Fibroblast of lung (primary cell): ENCODE measurements around the gene MICOS13. TPM values are rescaled to one million over a fixed set of nuclear protein-coding genes. Genes with fewer than 3 reads are reported as not detected.
"Not testable (repeated sequence)": the region's sequence is repeated elsewhere in the genome, so short reads cannot be mapped to it uniquely, and the experiment has no call there.

Experiments
- DNase-seq, 2 donors: peaks; one replicate each; pipeline versions ENCODE4 v3.0.0 to v3.0.0-alpha.2; 2010; ENCODE audit warnings: low read depth in 2 of 2
- H2AFZ ChIP-seq: 2 replicates; pipeline ENCODE4 v1.5.1; 2012; ENCODE audit warnings: low read length, control low read depth, inconsistent platforms
- H3K27ac ChIP-seq: 2 replicates; pipeline ENCODE4 v1.5.1; 2011; ENCODE audit warnings: low read length, control low read depth; ENCODE audit not compliant: insufficient read depth
- H3K27me3 ChIP-seq: 2 replicates; pipeline ENCODE4 v1.5.1; 2011; ENCODE audit warnings: mild to moderate bottlenecking, low read length; ENCODE audit not compliant: control insufficient read depth, insufficient read depth
- H3K36me3 ChIP-seq: 2 replicates; pipeline ENCODE4 v1.5.1; 2011; ENCODE audit warnings: low read length; ENCODE audit not compliant: control insufficient read depth, insufficient read depth
- H3K4me1 ChIP-seq: 2 replicates; pipeline ENCODE4 v1.5.1; 2011; ENCODE audit warnings: low read length; ENCODE audit not compliant: control insufficient read depth, insufficient read depth; ENCODE audit errors: extremely low read depth
- H3K4me2 ChIP-seq: 2 replicates; pipeline ENCODE4 v1.5.1; 2011; ENCODE audit warnings: low read length, control low read depth; ENCODE audit not compliant: insufficient read depth; ENCODE audit errors: extremely low read depth
- H3K4me3 ChIP-seq, 4 experiments: fragments of 200-600 bp in 1 of 4; sonication (generic) in 1 of 4; replicated peaks in 1 of 4; 2 replicates each; pipeline ENCODE4 v1.5.1; 2011 to 2016; ENCODE audit warnings: low read length in 4 of 4, low read depth in 3 of 4, mild to moderate bottlenecking in 3 of 4, control low read depth in 2 of 4, inconsistent platforms in 1 of 4, mixed read lengths in 1 of 4; ENCODE audit not compliant: insufficient read depth in 1 of 4; ENCODE audit errors: control extremely low read depth in 1 of 4
- H3K79me2 ChIP-seq: 2 replicates; pipeline ENCODE4 v1.5.1; 2012; ENCODE audit warnings: mild to moderate bottlenecking, low read length, inconsistent platforms; ENCODE audit not compliant: control insufficient read depth, insufficient read depth
- H3K9ac ChIP-seq: 2 replicates; pipeline ENCODE4 v1.5.1; 2011; ENCODE audit warnings: mild to moderate bottlenecking, low read length, control low read depth; ENCODE audit not compliant: insufficient read depth
- H3K9me3 ChIP-seq: 2 replicates; pipeline ENCODE4 v1.5.1; 2012; ENCODE audit warnings: low read depth, low read length; ENCODE audit not compliant: control insufficient read depth, insufficient read depth
- H4K20me1 ChIP-seq: 2 replicates; pipeline ENCODE4 v1.5.1; 2011; ENCODE audit warnings: low read length; ENCODE audit not compliant: control insufficient read depth, insufficient read depth; ENCODE audit errors: extremely low read depth
- CTCF ChIP-seq, 2 donors: IDR thresholded peaks in 1 of 2; conservative IDR thresholded peaks in 1 of 2; 1 replicate in 1 of 2; 2 replicates in 1 of 2; pipeline ENCODE4 v1.5.1; 2011 to 2012; ENCODE audit warnings: low read length in 2 of 2, control low read depth in 1 of 2, inconsistent platforms in 1 of 2, low read depth in 1 of 2, mild to moderate bottlenecking in 1 of 2
- EZH2 ChIP-seq: IDR thresholded peaks from 2 replicates; pipeline ENCODE4 v1.5.1; 2012; ENCODE audit warnings: low read length, control low read depth, mild to moderate bottlenecking; ENCODE audit errors: missing control alignments
- polyA plus RNA-seq, 2 donors: library from polyadenylated mRNA; depleted of rRNA in 1 of 2; stranded (reverse) in 1 of 2; unstranded in 1 of 2; fragments of >200 nt; gene quantifications; 2 replicates each; pipeline ENCODE4 v1.2.1, GENCODE V29; 2011 to 2012; ENCODE audit warnings: missing spikeins in 1 of 2
- total RNA-seq: library from RNA; depleted of rRNA; stranded (reverse); fragments of >200 nt; gene quantifications from 2 replicates; pipeline ENCODE4 v1.2.1, GENCODE V29; 2014

Gene MICOS13
- total and polyA plus RNA-seq, 2 donors (not counting 1 experiment from before 2014, with no cell fraction given) = 20.8 to 73.5 TPM

- peak within 1 kb of the TSS; percentile 92 to 98 (median 96) for H3K4me3 ChIP-seq
- peak within 1 kb of the TSS; percentile 72 for H3K4me2 ChIP-seq
- peak; percentile 71 to 88 for TF ChIP-seq CTCF (conservative IDR thresholded peaks at IDR 0.05 in 1 of 2, IDR thresholded peaks at IDR 0.05 in 1 of 2; ENCODE audit: low read depth in 1 of 2, low read length in 2 of 2)
- no peak for TF ChIP-seq EZH2
- H2AFZ ChIP-seq = no peak within 1 kb of the TSS
- peaks cover 32% of the 10 kb centered on the region for H3K36me3 ChIP-seq
- no peaks in the 10 kb centered on the region for H3K9me3 ChIP-seq
- DNase-seq = peak; percentile 90 to 96
- H3K27me3 ChIP-seq = no peaks in the 10 kb centered on the region
- H3K27ac ChIP-seq = peak within 1 kb of the TSS; percentile 91
- peak within 1 kb of the TSS; percentile 96 for H3K9ac ChIP-seq
- no peaks in the 10 kb centered on the region for H4K20me1 ChIP-seq
- H3K79me2 ChIP-seq = peaks cover 52% of the 10 kb centered on the region
- peaks cover 2% of the 10 kb centered on the region for H3K4me1 ChIP-seq
Measured at GRCh38 chr19:5690125-5690954, 10.0 kb upstream of the MICOS13 start, which contains the start of gene RPL36. RPL36 (plus strand) TSS chr19:5690295; CDS start chr19:5690508, 213 bp downstream.

- peaks cover 33% of the 10 kb centered on the region for H3K79me2 ChIP-seq
- not testable (repeated sequence) for DNase-seq, H3K9me3 ChIP-seq, H3K9ac ChIP-seq, H3K4me1 ChIP-seq, H3K4me2 ChIP-seq, H3K27ac ChIP-seq, H3K27me3 ChIP-seq, H4K20me1 ChIP-seq, H2AFZ ChIP-seq, H3K4me3 ChIP-seq
- H3K36me3 ChIP-seq = peaks cover 20% of the 10 kb centered on the region
Measured at GRCh38 chr19:5688262-5688881, 8.1 kb upstream of the MICOS13 start.

- no peak for DNase-seq
- Histone ChIP-seq H3K36me3 (peaks cover 12% of the 10 kb centered on the region), H3K9ac (no peak overlapping the region)
Measured at GRCh38 chr19:5687360-5688198, 7.3 kb upstream of the MICOS13 start.

More at GRCh38 chr19:5687360-5688198, 7.3 kb upstream of the MICOS13 start:
- TF ChIP-seq CTCF (conservative IDR thresholded peaks at IDR 0.05 in 1 of 2, IDR thresholded peaks at IDR 0.05 in 1 of 2; ENCODE audit: low read depth in 1 of 2, low read length in 2 of 2) (no peak), EZH2 (no peak)
- H3K79me2 ChIP-seq = peaks cover 25% of the 10 kb centered on the region
- no peak overlapping the region for H3K4me2 ChIP-seq
- H3K9me3 ChIP-seq = no peaks in the 10 kb centered on the region
- H3K4me1 ChIP-seq = peaks cover 2% of the 10 kb centered on the region
- no peak overlapping the region for H3K27ac ChIP-seq
- H3K4me3 ChIP-seq = peak overlapping the region in 2 of 4 experiments; percentile 19 to 62
- H2AFZ ChIP-seq = peak overlapping the region; percentile 68
- H3K27me3 ChIP-seq = no peaks in the 10 kb centered on the region
- H4K20me1 ChIP-seq = no peaks in the 10 kb centered on the region
